NCI-H2227 (cell line): ENCODE results near the gene CYP2C18.
"Not testable (repeated sequence)": the region's sequence is repeated elsewhere in the genome, so short reads cannot be mapped to it uniquely, and the experiment has no call there.

Source experiments
- DNase-seq: peaks from one replicate; lab custom pipeline; 2025; ENCODE audit not compliant: unreplicated experiment; lab: John Stamatoyannopoulos, UW

Gene CYP2C18

DNA sequence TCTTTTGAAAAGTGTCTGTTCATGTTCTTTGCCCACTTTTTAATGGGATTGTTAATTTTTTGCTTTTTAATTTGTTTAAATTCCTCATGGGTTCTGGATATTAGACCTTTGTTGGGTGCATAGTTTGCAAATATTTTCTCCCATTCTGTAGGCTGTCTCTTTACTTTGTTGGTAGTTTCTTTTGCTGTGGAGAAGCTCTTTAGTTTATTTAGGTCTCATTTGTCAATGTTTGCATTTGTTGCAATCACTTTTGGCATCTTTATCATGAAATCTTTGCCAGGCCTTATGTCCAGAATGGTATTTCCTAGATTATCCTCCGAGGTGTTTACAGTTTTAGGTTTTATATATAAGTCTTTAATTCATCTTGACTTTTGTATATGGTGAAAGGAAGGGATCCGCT lies 55.1 kb downstream of the CYP2C18 start:
- no peak for DNase-seq

DNA sequence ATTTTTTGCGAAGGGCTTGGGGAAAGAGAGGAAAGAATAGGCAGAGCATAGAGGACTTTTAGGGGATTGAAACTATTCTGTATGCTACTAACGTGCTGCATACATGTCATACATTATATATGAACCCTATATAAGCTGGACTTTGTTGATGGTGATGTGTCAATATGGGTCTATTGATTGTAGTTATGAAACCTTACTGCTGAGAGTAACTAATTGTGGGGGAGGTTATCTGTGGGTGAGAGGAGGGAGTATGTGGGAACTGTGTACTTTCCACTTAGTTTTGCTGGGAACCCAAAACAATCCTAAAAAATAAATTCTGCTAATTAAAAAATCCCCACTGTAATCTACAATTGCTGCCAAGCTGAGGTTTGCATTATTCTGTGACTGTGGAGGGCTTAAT lies 63.6 kb downstream of the CYP2C18 start:
- DNase-seq = no peak

DNA sequence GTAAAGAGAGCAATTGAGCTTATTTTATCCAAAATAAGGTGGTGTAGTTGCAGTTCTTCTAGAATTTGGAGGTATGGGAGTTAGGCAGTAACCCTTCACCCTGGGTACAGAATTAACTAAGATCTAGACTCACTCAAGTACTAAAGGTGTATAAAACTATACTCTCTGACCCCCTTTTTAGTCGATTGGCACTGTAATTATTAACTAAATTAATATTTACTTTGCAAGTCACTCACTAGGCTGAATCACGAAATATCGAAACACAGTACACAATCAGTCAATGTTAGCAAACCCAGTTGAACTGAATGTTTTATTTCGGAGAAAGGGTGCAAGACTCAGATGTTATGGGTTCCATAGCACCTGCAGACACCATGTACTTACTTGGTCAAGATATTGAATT lies 64.3 kb downstream of the CYP2C18 start:
- no peak for DNase-seq

- no peak for DNase-seq
Measured at GRCh38 chr10:94757916-94758315, 74.4 kb downstream of the CYP2C18 start.

DNA sequence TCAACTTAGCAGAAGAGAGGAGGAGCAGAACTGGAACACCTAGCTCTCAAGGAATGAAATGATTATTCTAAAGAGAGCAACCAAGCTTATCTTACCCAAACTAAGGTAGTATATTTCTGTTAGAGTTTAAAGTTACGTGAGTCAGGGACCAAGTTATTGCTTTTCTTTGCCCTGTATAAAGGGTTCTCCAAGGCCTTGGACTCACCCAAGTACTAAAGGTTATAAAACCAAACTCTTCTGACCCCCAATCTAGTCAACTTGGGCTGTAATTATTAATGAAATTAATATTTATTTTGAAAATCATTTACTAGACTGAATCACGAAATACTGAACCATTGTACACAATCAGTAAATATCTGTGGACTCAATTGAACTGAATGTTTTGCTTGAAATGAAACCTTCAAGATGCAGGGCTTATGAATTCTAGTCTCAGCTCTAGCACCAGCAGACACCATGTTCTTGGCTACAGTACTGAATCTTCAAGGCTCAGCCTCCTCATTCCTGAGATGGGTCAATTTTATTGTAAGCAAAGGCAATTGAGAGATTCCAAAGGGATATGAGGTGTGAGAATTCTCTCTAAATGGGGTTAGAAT lies 77.2 kb downstream of the CYP2C18 start:
- no peak for DNase-seq

- DNase-seq = no peak
Measured at GRCh38 chr10:94762393-94762792, 78.9 kb downstream of the CYP2C18 start, which contains the start of gene CYP2C19. TSS of gene CYP2C19 (plus strand) at chr10:94762681. CDS start at chr10:94762706, 25 bp downstream.

GRCh38 chr10:94775425-94775824 lies 91.9 kb downstream of the CYP2C18 start:
- DNase-seq = not testable (repeated sequence)

- DNase-seq = no peak
Measured at GRCh38 chr10:94777886-94778458, 94.4 kb downstream of the CYP2C18 start.

DNA sequence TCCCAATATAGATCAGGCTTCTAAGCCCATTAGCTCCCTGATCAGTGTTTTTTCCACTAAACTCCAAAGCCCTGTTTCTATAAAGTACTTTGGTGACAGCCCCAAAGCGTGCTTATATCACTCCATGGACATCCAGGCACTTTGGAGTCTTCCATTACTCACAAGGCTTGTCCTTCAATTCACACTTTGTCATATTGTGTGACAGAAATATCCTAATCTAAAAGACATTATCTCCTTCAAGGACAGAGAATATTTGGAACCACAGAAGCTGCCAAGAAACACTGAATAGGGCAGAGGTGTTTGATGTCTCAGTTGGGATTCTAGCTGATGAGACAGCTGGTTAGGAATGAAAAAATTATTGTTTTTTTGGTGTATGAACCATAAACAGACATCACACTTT lies 97.3 kb downstream of the CYP2C18 start:
- no peak for DNase-seq

- no peak for DNase-seq
Measured at GRCh38 chr10:94784256-94784655, 100.7 kb downstream of the CYP2C18 start.

DNA sequence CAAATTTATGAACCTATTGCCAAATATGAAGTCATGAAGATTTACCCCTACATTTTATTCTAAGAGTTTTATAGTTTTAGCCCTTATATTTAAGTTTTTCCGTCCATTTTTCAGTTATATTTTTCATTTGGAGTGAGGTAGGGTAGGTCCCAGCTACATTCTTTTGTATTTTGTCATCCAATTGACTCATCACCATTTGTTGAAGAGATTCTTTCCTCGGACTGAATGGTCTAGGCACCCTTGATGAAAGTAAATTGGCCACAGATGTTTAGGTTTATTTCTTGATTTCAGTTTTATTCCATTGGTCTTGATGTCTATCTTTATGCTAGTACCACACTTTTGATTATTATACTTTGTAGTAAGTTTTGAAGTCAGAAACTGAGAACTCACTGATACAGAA lies 101.7 kb downstream of the CYP2C18 start:
- no peak for DNase-seq
